HepG2 (cell line): Measurements from ENCODE around the gene WNK1.

Experiments used
- AFF4 ChIP-seq: sonication (generic); formaldehyde crosslinking; IDR thresholded peaks from 2 replicates; pipeline ENCODE4 v1.4.0; 2020; ENCODE audit warnings: missing genetic modification reagents
- CTCF ChIP-seq: sonication (generic); formaldehyde crosslinking; IDR thresholded peaks from 2 replicates; pipeline ENCODE4 v1.5.0; 2020; ENCODE audit warnings: mild to moderate bottlenecking, missing genetic modification reagents, moderate library complexity
- KDM5B ChIP-seq: sonication (generic); formaldehyde crosslinking; IDR thresholded peaks from 2 replicates; pipeline ENCODE4 v1.4.0; 2020; ENCODE audit warnings: missing genetic modification reagents, mild to moderate bottlenecking, borderline replicate concordance
- UBTF ChIP-seq: sonication (generic); formaldehyde crosslinking; IDR thresholded peaks from 2 replicates; pipeline ENCODE4 v1.4.0; 2020; ENCODE audit warnings: mild to moderate bottlenecking, missing genetic modification reagents

GRCh38 chr12:911191-911826, 158.9 kb downstream of the WNK1 start:
- TF ChIP-seq CTCF (CRISPR knock-in tag) (no peak), AFF4 (CRISPR knock-in tag) (no peak), UBTF (no peak), KDM5B (CRISPR knock-in tag) (no peak)
